HepG2 (cell line): Measurements from ENCODE around the gene L3MBTL1. TPM values are rescaled to one million over a fixed set of nuclear protein-coding genes. Genes with fewer than 3 reads are reported as not detected.

Experiments used
- CENPX ChIP-seq: sonication (generic); formaldehyde crosslinking; IDR thresholded peaks from 2 replicates; pipeline ENCODE4 v1.9.0; 2021; ENCODE audit warnings: mild to moderate bottlenecking, missing genetic modification reagents, moderate library complexity
- EP300 ChIP-seq, 3 experiments: sonication (generic) in 1 of 3; formaldehyde crosslinking in 1 of 3; IDR thresholded peaks; 2 replicates each; pipeline versions ENCODE4 v1.5.1 to v1.6.1; 2011 to 2020; ENCODE audit warnings: low read depth in 2 of 3, low read length in 2 of 3, borderline replicate concordance in 1 of 3, improper control_type of control experiment in 1 of 3, mild to moderate bottlenecking in 1 of 3, missing genetic modification reagents in 1 of 3, moderate library complexity in 1 of 3
- HDAC2 ChIP-seq: sonication (generic); formaldehyde crosslinking; IDR thresholded peaks from 2 replicates; pipeline ENCODE4 v1.4.0; 2020; ENCODE audit warnings: missing genetic modification reagents
- HOXA9 ChIP-seq: sonication (generic); formaldehyde crosslinking; IDR thresholded peaks from 2 replicates; pipeline ENCODE4 v1.8.1; 2022; ENCODE audit warnings: missing genetic modification reagents, mild to moderate bottlenecking, moderate library complexity, borderline replicate concordance
- IKZF5 ChIP-seq: IDR thresholded peaks from 2 replicates; pipeline ENCODE4 v1.6.1; 2018; ENCODE audit warnings: missing genetic modification reagents, mild to moderate bottlenecking, missing compliant biosample characterization
- KDM5B ChIP-seq: sonication (generic); formaldehyde crosslinking; IDR thresholded peaks from 2 replicates; pipeline ENCODE4 v1.4.0; 2020; ENCODE audit warnings: missing genetic modification reagents, mild to moderate bottlenecking, borderline replicate concordance
- RFX1 ChIP-seq: fragments of 450-650 bp; IDR thresholded peaks from 2 replicates; pipeline ENCODE4 v1.6.1; 2017
- SALL1 ChIP-seq: sonication (generic); formaldehyde crosslinking; IDR thresholded peaks from 2 replicates; pipeline ENCODE4 v1.8.0; 2022; ENCODE audit warnings: mild to moderate bottlenecking, missing genetic modification reagents
- YEATS2 ChIP-seq: sonication (generic); formaldehyde crosslinking; IDR thresholded peaks from 2 replicates; pipeline ENCODE4 v1.4.0; 2020; ENCODE audit warnings: missing genetic modification reagents, borderline replicate concordance
- ZMYM3 ChIP-seq: sonication (generic); formaldehyde crosslinking; IDR thresholded peaks from 2 replicates; pipeline ENCODE4 v1.5.1; 2020; ENCODE audit warnings: mild to moderate bottlenecking, missing genetic modification reagents
- ZNF580 ChIP-seq: IDR thresholded peaks from 2 replicates; pipeline ENCODE4 v1.6.1; 2016; ENCODE audit warnings: low read depth, borderline replicate concordance
- ZNF784 ChIP-seq: sonication (generic); formaldehyde crosslinking; IDR thresholded peaks from 2 replicates; pipeline ENCODE4 v1.5.1; 2020; ENCODE audit warnings: missing genetic modification reagents, mild to moderate bottlenecking, borderline replicate concordance
- polyA plus RNA-seq, 8 experiments: library from polyadenylated mRNA; depleted of rRNA in 3 of 8; stranded (reverse) in 7 of 8; unstranded in 1 of 8; fragments of >200 nt; fragmentation: Illumina TruSeq in 4 of 8; extraction: Trizol in 4 of 8; gene quantifications; 2 replicates each; pipeline versions ENCODE4 v1.2.1 to v1.2.3, GENCODE V29; 2011 to 2016; ENCODE audit warnings: low read depth in 4 of 8, missing spikeins in 1 of 8, mixed read lengths in 1 of 8; ENCODE audit not compliant: insufficient read depth in 1 of 8
- total RNA-seq, 5 experiments: library from RNA; depleted of rRNA; stranded (reverse); fragments of >200 nt; fragmentation: Illumina TruSeq; extraction: Trizol; gene quantifications; 2 replicates each; pipeline ENCODE4 v1.2.3, GENCODE V29; 2016; ENCODE audit warnings: low read depth in 1 of 5
- TF ChIP-seq, protein P1 (sequence below): sonication (generic); formaldehyde crosslinking; IDR thresholded peaks from 2 replicates; pipeline ENCODE4 v1.9.0; 2022; ENCODE audit warnings: low read depth, missing genetic modification reagents
- TF ChIP-seq, protein P2 (sequence below), 2 experiments: sonication (generic) in 1 of 2; formaldehyde crosslinking in 1 of 2; IDR thresholded peaks; 2 replicates each; pipeline versions ENCODE4 v1.4.0 to v1.6.1; 2016 to 2020; ENCODE audit warnings: borderline replicate concordance in 1 of 2, low read depth in 1 of 2, mild to moderate bottlenecking in 1 of 2, missing genetic modification reagents in 1 of 2
- TF ChIP-seq, protein P3 (sequence below): sonication (generic); formaldehyde crosslinking; IDR thresholded peaks from 2 replicates; pipeline ENCODE4 v1.4.0; 2020; ENCODE audit warnings: low read depth, missing genetic modification reagents

The L3MBTL1 gene
- total and polyA plus RNA-seq, 2 of the 13 experiments (the other 11 are each of a cell fraction or from before 2014, with no cell fraction given): 9.0 to 17.8 TPM

GRCh38 chr20:43583982-43584432, 76.5 kb downstream of the L3MBTL1 start (continued):
- TF ChIP-seq IKZF5: peak; percentile 58; the same call in 1 of the 2 replicates
- TF ChIP-seq, protein P1, sequence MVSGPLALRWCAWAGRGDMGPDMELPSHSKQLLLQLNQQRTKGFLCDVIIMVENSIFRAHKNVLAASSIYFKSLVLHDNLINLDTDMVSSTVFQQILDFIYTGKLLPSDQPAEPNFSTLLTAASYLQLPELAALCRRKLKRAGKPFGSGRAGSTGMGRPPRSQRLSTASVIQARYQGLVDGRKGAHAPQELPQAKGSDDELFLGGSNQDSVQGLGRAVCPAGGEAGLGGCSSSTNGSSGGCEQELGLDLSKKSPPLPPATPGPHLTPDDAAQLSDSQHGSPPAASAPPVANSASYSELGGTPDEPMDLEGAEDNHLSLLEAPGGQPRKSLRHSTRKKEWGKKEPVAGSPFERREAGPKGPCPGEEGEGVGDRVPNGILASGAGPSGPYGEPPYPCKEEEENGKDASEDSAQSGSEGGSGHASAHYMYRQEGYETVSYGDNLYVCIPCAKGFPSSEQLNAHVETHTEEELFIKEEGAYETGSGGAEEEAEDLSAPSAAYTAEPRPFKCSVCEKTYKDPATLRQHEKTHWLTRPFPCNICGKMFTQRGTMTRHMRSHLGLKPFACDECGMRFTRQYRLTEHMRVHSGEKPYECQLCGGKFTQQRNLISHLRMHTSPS (CRISPR knock-in tag): peak; percentile 57; the same call in 1 of the 2 replicates
- 0 out of 2 replicates have a peak, but pooled peaks have one; percentile 27 for TF ChIP-seq KDM5B (CRISPR knock-in tag)
- no peak for TF ChIP-seq ZMYM3 (CRISPR knock-in tag)
- TF ChIP-seq EP300 (IDR thresholded peaks at IDR 0.05; ENCODE audit: low read depth in 2 of 2, low read length in 2 of 2): peak; percentile 52 to 62; a peak in 3 of 4 replicates
- TF ChIP-seq EP300 (CRISPR knock-in tag; IDR thresholded peaks at IDR 0.05; ENCODE audit: borderline replicate concordance): no peak
- TF ChIP-seq, protein P2, sequence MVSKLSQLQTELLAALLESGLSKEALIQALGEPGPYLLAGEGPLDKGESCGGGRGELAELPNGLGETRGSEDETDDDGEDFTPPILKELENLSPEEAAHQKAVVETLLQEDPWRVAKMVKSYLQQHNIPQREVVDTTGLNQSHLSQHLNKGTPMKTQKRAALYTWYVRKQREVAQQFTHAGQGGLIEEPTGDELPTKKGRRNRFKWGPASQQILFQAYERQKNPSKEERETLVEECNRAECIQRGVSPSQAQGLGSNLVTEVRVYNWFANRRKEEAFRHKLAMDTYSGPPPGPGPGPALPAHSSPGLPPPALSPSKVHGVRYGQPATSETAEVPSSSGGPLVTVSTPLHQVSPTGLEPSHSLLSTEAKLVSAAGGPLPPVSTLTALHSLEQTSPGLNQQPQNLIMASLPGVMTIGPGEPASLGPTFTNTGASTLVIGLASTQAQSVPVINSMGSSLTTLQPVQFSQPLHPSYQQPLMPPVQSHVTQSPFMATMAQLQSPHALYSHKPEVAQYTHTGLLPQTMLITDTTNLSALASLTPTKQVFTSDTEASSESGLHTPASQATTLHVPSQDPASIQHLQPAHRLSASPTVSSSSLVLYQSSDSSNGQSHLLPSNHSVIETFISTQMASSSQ (IDR thresholded peaks at IDR 0.05; ENCODE audit: low read depth): no peak
- TF ChIP-seq, protein P2 (CRISPR knock-in tag; IDR thresholded peaks at IDR 0.05; ENCODE audit: borderline replicate concordance): no peak
- TF ChIP-seq SALL1 (CRISPR knock-in tag): peak; percentile 89
- TF ChIP-seq RFX1: no peak
- TF ChIP-seq ZNF580 (CRISPR knock-in tag): 0 out of 2 replicates have a peak, but pooled peaks have one; percentile 30
- TF ChIP-seq YEATS2 (CRISPR knock-in tag): no peak; the same call in 1 of the 2 replicates
- no peak; the same call in 1 of the 2 replicates for TF ChIP-seq ZNF784
- TF ChIP-seq CENPX (CRISPR knock-in tag): no peak
- TF ChIP-seq HDAC2 (CRISPR knock-in tag): peak; percentile 28; the same call in 1 of the 2 replicates
- TF ChIP-seq HOXA9 (CRISPR knock-in tag): no peak
- TF ChIP-seq, protein P3, sequence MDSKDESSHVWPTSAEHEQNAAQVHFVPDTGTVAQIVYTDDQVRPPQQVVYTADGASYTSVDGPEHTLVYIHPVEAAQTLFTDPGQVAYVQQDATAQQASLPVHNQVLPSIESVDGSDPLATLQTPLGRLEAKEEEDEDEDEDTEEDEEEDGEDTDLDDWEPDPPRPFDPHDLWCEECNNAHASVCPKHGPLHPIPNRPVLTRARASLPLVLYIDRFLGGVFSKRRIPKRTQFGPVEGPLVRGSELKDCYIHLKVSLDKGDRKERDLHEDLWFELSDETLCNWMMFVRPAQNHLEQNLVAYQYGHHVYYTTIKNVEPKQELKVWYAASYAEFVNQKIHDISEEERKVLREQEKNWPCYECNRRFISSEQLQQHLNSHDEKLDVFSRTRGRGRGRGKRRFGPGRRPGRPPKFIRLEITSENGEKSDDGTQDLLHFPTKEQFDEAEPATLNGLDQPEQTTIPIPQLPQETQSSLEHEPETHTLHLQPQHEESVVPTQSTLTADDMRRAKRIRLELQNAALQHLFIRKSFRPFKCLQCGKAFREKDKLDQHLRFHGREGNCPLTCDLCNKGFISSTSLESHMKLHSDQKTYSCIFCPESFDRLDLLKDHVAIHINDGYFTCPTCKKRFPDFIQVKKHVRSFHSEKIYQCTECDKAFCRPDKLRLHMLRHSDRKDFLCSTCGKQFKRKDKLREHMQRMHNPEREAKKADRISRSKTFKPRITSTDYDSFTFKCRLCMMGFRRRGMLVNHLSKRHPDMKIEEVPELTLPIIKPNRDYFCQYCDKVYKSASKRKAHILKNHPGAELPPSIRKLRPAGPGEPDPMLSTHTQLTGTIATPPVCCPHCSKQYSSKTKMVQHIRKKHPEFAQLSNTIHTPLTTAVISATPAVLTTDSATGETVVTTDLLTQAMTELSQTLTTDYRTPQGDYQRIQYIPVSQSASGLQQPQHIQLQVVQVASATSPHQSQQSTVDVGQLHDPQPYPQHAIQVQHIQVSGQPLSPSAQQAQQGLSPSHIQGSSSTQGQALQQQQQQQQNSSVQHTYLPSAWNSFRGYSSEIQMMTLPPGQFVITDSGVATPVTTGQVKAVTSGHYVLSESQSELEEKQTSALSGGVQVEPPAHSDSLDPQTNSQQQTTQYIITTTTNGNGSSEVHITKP: peak; percentile 80
